Measurements from ENCODE around the gene SKP1.
"Not testable (repeated sequence)": the region's sequence is repeated elsewhere in the genome, so short reads cannot be mapped to it uniquely, and the experiment has no call there.

DNA sequence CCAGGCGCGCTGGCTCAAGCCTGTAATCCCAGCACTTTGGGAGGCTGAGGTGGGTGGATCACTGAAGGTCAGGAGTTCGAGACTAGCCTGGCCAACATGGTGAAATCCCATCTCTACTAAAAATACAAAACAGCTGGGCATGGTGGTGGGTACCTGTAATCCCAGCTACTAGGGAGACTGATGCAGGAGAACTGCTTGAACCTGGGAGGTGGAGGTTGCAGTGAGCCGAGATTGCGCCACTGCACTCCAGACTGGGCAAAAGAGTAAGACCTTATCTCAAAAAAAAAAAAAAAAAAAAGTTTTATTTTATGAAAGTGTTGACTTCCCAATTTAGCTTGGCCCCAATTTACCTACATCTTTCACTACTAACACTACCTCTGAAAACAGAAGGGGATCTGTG lies 44.9 kb upstream of the SKP1 start:
- TF ChIP-seq ZNF510 (tag by site-specific recombination; IDR thresholded peaks at IDR 0.05; ENCODE audit: insufficient replicate concordance); ZNF558 (tag by site-specific recombination; IDR thresholded peaks at IDR 0.05); ZNF2 (tag by site-specific recombination; IDR thresholded peaks at IDR 0.05); ZNF335 (tag by site-specific recombination; conservative IDR thresholded peaks at IDR 0.05); CTCF (tag by site-specific recombination; IDR thresholded peaks at IDR 0.05); ZNF677 (tag by site-specific recombination; IDR thresholded peaks at IDR 0.05); PBX3 (CRISPR knock-in tag; IDR thresholded peaks at IDR 0.05); HOXC10 (CRISPR knock-in tag; IDR thresholded peaks at IDR 0.05); ZNF707 (tag by site-specific recombination; IDR thresholded peaks at IDR 0.05): not testable (repeated sequence)
- TF ChIP-seq, protein P1, sequence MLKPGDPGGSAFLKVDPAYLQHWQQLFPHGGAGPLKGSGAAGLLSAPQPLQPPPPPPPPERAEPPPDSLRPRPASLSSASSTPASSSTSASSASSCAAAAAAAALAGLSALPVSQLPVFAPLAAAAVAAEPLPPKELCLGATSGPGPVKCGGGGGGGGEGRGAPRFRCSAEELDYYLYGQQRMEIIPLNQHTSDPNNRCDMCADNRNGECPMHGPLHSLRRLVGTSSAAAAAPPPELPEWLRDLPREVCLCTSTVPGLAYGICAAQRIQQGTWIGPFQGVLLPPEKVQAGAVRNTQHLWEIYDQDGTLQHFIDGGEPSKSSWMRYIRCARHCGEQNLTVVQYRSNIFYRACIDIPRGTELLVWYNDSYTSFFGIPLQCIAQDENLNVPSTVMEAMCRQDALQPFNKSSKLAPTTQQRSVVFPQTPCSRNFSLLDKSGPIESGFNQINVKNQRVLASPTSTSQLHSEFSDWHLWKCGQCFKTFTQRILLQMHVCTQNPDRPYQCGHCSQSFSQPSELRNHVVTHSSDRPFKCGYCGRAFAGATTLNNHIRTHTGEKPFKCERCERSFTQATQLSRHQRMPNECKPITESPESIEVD (tag by site-specific recombination; IDR thresholded peaks at IDR 0.05): not testable (repeated sequence)

Measured in HEK293 (cell line).